ENCODE results near the gene GAREM2. TPM values are rescaled to one million over a fixed set of nuclear protein-coding genes. Genes with fewer than 3 reads are reported as not detected.

GAREM2 gene
- total RNA-seq, 1 donor from 2014 or later: 22.6 TPM

DNA sequence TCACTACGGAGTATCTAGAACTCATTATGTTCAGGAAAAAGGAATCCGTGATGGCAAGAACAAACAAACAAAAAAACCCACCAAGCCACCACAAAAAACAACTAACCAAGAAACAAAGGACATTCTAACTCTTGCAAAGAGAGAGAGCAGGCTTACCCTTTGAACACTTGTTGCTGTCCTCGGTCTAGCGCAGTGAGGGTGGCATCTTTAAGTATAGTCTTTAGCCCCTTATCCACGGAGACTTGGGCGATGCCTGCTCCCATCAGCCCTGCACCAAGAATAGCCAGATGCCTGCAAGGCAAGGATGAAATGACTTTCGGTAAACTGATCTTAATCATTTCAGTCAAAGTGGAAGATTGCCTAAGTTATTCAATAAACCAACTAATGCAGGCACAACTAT lies 31.0 kb downstream of the GAREM2 start:
- no peaks in the 10 kb centered on the region for H3K9me3 Mint-ChIP-seq (ENCODE audit: low read depth)
- TF ChIP-seq, protein P1, sequence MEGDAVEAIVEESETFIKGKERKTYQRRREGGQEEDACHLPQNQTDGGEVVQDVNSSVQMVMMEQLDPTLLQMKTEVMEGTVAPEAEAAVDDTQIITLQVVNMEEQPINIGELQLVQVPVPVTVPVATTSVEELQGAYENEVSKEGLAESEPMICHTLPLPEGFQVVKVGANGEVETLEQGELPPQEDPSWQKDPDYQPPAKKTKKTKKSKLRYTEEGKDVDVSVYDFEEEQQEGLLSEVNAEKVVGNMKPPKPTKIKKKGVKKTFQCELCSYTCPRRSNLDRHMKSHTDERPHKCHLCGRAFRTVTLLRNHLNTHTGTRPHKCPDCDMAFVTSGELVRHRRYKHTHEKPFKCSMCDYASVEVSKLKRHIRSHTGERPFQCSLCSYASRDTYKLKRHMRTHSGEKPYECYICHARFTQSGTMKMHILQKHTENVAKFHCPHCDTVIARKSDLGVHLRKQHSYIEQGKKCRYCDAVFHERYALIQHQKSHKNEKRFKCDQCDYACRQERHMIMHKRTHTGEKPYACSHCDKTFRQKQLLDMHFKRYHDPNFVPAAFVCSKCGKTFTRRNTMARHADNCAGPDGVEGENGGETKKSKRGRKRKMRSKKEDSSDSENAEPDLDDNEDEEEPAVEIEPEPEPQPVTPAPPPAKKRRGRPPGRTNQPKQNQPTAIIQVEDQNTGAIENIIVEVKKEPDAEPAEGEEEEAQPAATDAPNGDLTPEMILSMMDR (IDR thresholded peaks at IDR 0.05): no peak
- no peaks in the 10 kb centered on the region for H3K4me1 Mint-ChIP-seq (ENCODE audit: low read depth)
- peaks cover 36% of the 10 kb centered on the region for H3K36me3 Mint-ChIP-seq (ENCODE audit: low read depth)
- H3K27ac Mint-ChIP-seq (ENCODE audit: unreplicated experiment): no peak overlapping the region
- H3K27me3 Mint-ChIP-seq (ENCODE audit: low read depth): no peaks in the 10 kb centered on the region
- no peak for DNase-seq (ENCODE audit: low spot score)
- no peak overlapping the region for H3K4me3 Mint-ChIP-seq (ENCODE audit: unreplicated experiment)

DNA sequence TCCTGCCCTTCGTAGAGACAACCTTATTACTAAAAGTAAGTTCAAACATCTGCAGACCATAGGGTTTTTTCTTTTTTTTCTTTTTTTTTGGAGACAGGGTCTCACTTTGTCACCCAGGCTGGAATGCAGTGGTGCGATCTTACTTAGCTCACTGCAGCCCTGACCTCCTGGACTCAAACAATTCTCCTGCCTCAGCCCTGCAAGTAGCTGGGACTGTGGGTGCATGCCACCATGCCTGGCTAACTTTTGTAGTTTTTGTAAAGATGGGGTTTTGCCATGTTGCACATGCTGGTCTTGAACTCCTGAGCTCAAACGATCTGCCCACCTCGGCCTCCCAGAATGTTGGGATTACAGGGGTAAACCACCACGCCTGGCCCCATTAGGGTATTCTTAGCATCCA lies 39.1 kb downstream of the GAREM2 start:
- H3K4me3 Mint-ChIP-seq (ENCODE audit: unreplicated experiment): no peak overlapping the region
- no peak for DNase-seq (ENCODE audit: low spot score)
- no peaks in the 10 kb centered on the region for H3K27me3 Mint-ChIP-seq (ENCODE audit: low read depth)
- no peaks in the 10 kb centered on the region for H3K9me3 Mint-ChIP-seq (ENCODE audit: low read depth)
- no peaks in the 10 kb centered on the region for H3K4me1 Mint-ChIP-seq (ENCODE audit: low read depth)
- TF ChIP-seq, protein P1 (IDR thresholded peaks at IDR 0.05): no peak
- H3K27ac Mint-ChIP-seq (ENCODE audit: unreplicated experiment): no peak overlapping the region
- peaks cover 47% of the 10 kb centered on the region for H3K36me3 Mint-ChIP-seq (ENCODE audit: low read depth)

DNA sequence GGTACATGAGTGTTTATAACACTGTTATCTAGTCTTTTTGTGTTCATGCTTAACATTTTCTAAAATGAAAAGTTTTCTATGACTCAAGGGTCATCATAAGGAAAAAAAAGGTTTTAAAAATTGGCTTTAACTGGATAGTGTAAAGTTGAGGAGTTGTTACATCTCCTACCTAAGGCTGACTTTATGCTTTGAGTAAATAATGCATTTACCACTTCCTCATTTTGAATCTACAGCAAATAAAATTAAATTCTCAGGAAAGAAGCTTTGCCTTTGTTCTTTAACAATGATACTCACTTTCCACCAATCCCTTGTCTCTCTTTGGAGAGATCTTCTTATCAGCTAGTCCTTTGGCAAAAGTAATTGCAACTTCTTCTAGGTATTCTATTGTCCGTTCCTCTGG lies 41.9 kb downstream of the GAREM2 start:
- H3K36me3 Mint-ChIP-seq (ENCODE audit: low read depth): peaks cover 48% of the 10 kb centered on the region
- H3K4me3 Mint-ChIP-seq (ENCODE audit: unreplicated experiment): no peak overlapping the region
- no peaks in the 10 kb centered on the region for H3K4me1 Mint-ChIP-seq (ENCODE audit: low read depth)
- no peak overlapping the region for H3K27ac Mint-ChIP-seq (ENCODE audit: unreplicated experiment)
- H3K27me3 Mint-ChIP-seq (ENCODE audit: low read depth): no peaks in the 10 kb centered on the region
- TF ChIP-seq, protein P1 (IDR thresholded peaks at IDR 0.05): no peak
- H3K9me3 Mint-ChIP-seq (ENCODE audit: low read depth): peaks cover 7% of the 10 kb centered on the region
- no peak for DNase-seq (ENCODE audit: low spot score)

DNA sequence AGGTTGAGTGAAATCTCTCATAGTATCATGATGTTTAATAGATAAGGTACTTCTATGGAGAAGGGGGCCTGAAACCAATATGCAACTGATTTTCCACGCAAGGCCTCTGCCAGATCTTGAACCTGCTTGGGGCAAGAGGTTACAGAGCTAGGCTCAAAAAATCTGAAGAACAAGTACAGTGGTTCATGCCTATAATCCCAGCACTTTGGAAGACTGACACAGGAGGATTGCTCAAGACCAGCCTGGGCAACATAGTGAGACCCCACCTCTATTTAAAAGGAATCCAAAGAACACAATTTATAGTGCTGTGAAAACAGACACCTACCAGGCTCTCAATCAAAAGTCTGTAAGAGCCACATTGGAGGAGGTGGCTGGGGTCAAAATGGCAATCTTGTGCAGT lies 42.9 kb downstream of the GAREM2 start:
- TF ChIP-seq, protein P1 (IDR thresholded peaks at IDR 0.05): no peak
- no peak overlapping the region for H3K27ac Mint-ChIP-seq (ENCODE audit: unreplicated experiment)
- H3K4me1 Mint-ChIP-seq (ENCODE audit: low read depth): no peaks in the 10 kb centered on the region
- H3K36me3 Mint-ChIP-seq (ENCODE audit: low read depth): peaks cover 46% of the 10 kb centered on the region
- DNase-seq (ENCODE audit: low spot score): no peak
- H3K27me3 Mint-ChIP-seq (ENCODE audit: low read depth): no peaks in the 10 kb centered on the region
- H3K9me3 Mint-ChIP-seq (ENCODE audit: low read depth): peaks cover 7% of the 10 kb centered on the region
- no peak overlapping the region for H3K4me3 Mint-ChIP-seq (ENCODE audit: unreplicated experiment)

DNA sequence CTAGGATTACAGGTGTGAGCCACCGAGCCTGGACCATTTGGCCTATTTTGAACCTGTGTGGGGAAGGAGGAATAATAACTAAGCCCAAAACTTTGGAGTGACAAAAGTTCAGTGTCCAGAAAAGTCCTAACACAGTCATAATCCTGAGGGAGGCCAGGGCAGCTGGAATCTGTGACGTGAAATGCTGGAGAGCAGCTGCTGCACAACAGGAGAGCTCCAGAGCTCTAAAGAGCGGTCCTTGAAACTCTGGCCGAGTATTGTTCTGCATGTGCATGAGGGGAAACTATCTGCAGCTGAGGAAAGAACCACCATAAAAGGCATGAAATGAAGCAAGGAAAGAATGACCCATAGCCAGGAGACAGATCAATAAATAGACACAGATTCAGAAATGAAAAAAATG lies 43.7 kb downstream of the GAREM2 start:
- peaks cover 46% of the 10 kb centered on the region for H3K36me3 Mint-ChIP-seq (ENCODE audit: low read depth)
- no peak overlapping the region for H3K27ac Mint-ChIP-seq (ENCODE audit: unreplicated experiment)
- no peaks in the 10 kb centered on the region for H3K4me1 Mint-ChIP-seq (ENCODE audit: low read depth)
- H3K27me3 Mint-ChIP-seq (ENCODE audit: low read depth): no peaks in the 10 kb centered on the region
- DNase-seq (ENCODE audit: low spot score): no peak
- H3K4me3 Mint-ChIP-seq (ENCODE audit: unreplicated experiment): no peak overlapping the region
- peaks cover 7% of the 10 kb centered on the region for H3K9me3 Mint-ChIP-seq (ENCODE audit: low read depth)
- TF ChIP-seq, protein P1 (IDR thresholded peaks at IDR 0.05): no peak

Measured in chondrocyte (in vitro differentiated cells).